ENCODE data around the gene GOLGA8S. TPM values are rescaled to one million over a fixed set of nuclear protein-coding genes. Genes with fewer than 3 reads are reported as not detected.
"Not testable (repeated sequence)": the region's sequence is repeated elsewhere in the genome, so short reads cannot be mapped to it uniquely, and the experiment has no call there.

Gene GOLGA8S
- polyA plus RNA-seq, 1 experiment: 0.04 TPM

GRCh38 chr15:23385886-23386430 lies 31.4 kb downstream of the GOLGA8S start:
- Histone ChIP-seq H3K9me3 (ENCODE audit: control insufficient read depth, insufficient read depth, low read length) (peaks cover 5% of the 10 kb centered on the region), H3K4me3 (ENCODE audit: low read depth, low read length) (no peak overlapping the region), H3K27me3 (ENCODE audit: control insufficient read depth, insufficient read depth, low read length) (no peaks in the 10 kb centered on the region), H3K27ac (ENCODE audit: low read depth, low read length) (no peak overlapping the region)
- TF ChIP-seq, protein P1, sequence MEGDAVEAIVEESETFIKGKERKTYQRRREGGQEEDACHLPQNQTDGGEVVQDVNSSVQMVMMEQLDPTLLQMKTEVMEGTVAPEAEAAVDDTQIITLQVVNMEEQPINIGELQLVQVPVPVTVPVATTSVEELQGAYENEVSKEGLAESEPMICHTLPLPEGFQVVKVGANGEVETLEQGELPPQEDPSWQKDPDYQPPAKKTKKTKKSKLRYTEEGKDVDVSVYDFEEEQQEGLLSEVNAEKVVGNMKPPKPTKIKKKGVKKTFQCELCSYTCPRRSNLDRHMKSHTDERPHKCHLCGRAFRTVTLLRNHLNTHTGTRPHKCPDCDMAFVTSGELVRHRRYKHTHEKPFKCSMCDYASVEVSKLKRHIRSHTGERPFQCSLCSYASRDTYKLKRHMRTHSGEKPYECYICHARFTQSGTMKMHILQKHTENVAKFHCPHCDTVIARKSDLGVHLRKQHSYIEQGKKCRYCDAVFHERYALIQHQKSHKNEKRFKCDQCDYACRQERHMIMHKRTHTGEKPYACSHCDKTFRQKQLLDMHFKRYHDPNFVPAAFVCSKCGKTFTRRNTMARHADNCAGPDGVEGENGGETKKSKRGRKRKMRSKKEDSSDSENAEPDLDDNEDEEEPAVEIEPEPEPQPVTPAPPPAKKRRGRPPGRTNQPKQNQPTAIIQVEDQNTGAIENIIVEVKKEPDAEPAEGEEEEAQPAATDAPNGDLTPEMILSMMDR (IDR thresholded peaks at IDR 0.05; ENCODE audit: low read depth, low read length): no peak
- ChIA-PET CTCF (no interaction called here), POLR2A (no interaction called here)
- DNase-seq (ENCODE audit: low read depth, low spot score): no peak

DNA sequence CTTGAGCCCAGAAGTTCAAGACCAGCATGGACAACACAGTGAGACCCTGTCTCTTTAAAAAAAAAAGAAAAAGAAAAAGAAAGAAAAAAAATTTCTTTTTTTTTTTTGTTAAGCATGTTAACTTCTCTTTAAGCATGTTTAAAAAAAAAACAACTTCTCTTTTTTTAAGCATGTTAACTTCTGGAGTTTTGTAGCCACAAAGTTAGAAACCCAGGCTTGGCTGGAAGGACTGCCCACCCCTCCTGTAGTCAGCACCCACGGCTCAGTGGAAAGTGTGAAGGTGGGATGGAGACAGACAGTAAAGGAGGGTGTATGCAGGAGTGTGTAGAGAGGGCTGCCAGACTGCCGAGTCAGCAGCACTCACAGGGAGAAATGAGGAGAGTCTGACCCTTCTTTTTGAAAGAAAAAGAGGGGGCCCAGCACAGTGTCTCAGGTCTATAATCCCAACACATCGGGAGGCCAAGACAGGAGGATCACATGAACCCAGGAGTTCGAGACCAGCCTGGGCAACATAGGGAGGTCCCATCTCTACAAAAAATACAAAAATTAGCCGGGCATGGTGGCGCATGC lies 33.2 kb downstream of the GOLGA8S start:
- no peak overlapping the region for H3K27ac ChIP-seq (ENCODE audit: low read depth, low read length)
- no peak overlapping the region for H3K4me3 ChIP-seq (ENCODE audit: low read depth, low read length)
- H3K9me3 ChIP-seq (ENCODE audit: control insufficient read depth, insufficient read depth, low read length): peaks cover 5% of the 10 kb centered on the region
- POLR2A ChIA-PET: no interaction called here
- no peaks in the 10 kb centered on the region for H3K27me3 ChIP-seq (ENCODE audit: control insufficient read depth, insufficient read depth, low read length)
- CTCF ChIA-PET: no interaction called here
- TF ChIP-seq, protein P1 (IDR thresholded peaks at IDR 0.05; ENCODE audit: low read depth, low read length): no peak
- no peak for DNase-seq (ENCODE audit: low read depth, low spot score)

- Histone ChIP-seq H3K9me3 (ENCODE audit: control insufficient read depth, insufficient read depth, low read length) (peaks cover 21% of the 10 kb centered on the region), H3K4me3 (ENCODE audit: low read depth, low read length) (no peak overlapping the region), H3K27ac (ENCODE audit: low read depth, low read length) (no peak overlapping the region), H3K27me3 (ENCODE audit: control insufficient read depth, insufficient read depth, low read length) (no peaks in the 10 kb centered on the region)
- ChIA-PET CTCF (no interaction called here), POLR2A (no interaction called here)
- no peak for DNase-seq (ENCODE audit: low read depth, low spot score)
- TF ChIP-seq, protein P1 (IDR thresholded peaks at IDR 0.05; ENCODE audit: low read depth, low read length): no peak
Observed at GRCh38 chr15:23395030-23395692, 40.6 kb downstream of the GOLGA8S start.

DNA sequence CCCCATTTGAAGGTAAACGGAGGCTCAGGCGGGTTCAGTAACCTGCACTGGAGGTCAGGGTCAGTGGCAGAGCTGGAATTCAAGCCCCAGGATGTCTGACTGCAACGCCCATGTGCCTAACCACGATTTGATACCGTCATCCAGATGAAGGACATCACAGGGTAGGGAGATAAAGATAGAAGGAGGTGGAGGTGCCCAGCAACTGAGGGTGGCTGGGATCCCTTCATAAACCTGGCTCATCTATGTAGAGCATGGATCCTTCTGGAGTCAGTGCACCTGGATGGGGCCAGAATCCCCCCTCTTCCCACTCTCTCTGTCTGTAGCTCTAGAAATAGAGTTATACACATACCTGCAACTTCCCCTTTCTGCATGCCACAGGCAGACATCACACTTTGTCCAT lies 41.3 kb downstream of the GOLGA8S start:
- H3K27me3 ChIP-seq (ENCODE audit: control insufficient read depth, insufficient read depth, low read length): no peaks in the 10 kb centered on the region
- ChIA-PET CTCF (no interaction called here), POLR2A (no interaction called here)
- H3K4me3 ChIP-seq (ENCODE audit: low read depth, low read length): no peak overlapping the region
- DNase-seq (ENCODE audit: low read depth, low spot score): no peak
- no peak overlapping the region for H3K27ac ChIP-seq (ENCODE audit: low read depth, low read length)
- peaks cover 21% of the 10 kb centered on the region for H3K9me3 ChIP-seq (ENCODE audit: control insufficient read depth, insufficient read depth, low read length)
- TF ChIP-seq, protein P1 (IDR thresholded peaks at IDR 0.05; ENCODE audit: low read depth, low read length): no peak

- POLR2A ChIA-PET: no interaction called here
- H3K27me3 ChIP-seq (ENCODE audit: control insufficient read depth, insufficient read depth, low read length): no peaks in the 10 kb centered on the region
- CTCF ChIA-PET: no interaction called here
- H3K27ac ChIP-seq (ENCODE audit: low read depth, low read length): no peak overlapping the region
- no peak overlapping the region for H3K4me3 ChIP-seq (ENCODE audit: low read depth, low read length)
- no peak for DNase-seq (ENCODE audit: low read depth, low spot score)
- peaks cover 21% of the 10 kb centered on the region for H3K9me3 ChIP-seq (ENCODE audit: control insufficient read depth, insufficient read depth, low read length)
- TF ChIP-seq, protein P1 (IDR thresholded peaks at IDR 0.05; ENCODE audit: low read depth, low read length): no peak
Observed at GRCh38 chr15:23397779-23398178, 43.2 kb downstream of the GOLGA8S start.

DNA sequence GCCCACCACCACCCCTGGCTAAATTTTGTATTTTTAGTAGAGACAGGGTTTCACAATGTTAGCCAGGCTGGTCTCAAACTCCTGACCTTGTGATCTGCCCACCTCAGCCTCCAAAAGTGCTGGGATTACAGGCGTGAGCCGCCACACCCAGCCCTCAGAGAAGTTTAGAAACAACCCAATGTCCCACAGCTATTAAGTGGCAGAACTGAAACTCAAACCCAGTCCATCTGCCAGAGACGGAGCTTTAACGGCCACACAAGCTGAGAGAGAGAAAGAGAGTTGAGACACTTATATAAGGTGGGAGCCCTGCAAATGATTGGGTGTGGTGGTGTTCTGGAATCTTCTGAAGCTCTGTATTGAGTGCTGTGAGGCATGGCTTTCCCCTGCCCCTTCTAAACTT lies 43.8 kb downstream of the GOLGA8S start:
- H3K4me3 ChIP-seq (ENCODE audit: low read depth, low read length); DNase-seq (ENCODE audit: low read depth, low spot score); H3K27ac ChIP-seq (ENCODE audit: low read depth, low read length); POLR2A ChIA-PET; CTCF ChIA-PET; H3K27me3 ChIP-seq (ENCODE audit: control insufficient read depth, insufficient read depth, low read length): not testable (repeated sequence)
- H3K9me3 ChIP-seq (ENCODE audit: control insufficient read depth, insufficient read depth, low read length): peaks cover 21% of the 10 kb centered on the region

DNA sequence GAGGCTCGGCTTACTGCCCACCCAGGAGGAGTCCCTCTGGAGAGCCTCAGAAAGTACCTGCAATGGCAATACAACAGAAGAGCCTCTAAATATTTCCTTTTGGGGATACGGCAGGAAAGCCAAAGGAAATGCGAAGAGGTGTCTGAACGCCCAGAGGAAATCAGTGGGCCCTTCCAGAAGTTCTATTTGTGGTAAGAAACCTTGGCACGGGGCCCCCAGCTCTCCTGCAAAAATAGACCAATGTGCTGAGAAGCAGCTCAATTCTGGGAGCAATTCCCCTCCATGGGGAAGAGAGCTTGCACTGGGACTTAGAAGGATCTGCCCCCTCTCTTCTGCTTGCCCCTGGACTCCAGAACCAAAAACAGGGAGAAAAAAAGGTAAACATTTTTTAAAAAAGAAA lies 44.7 kb downstream of the GOLGA8S start:
- DNase-seq (ENCODE audit: low read depth, low spot score); POLR2A ChIA-PET; CTCF ChIA-PET; H3K4me3 ChIP-seq (ENCODE audit: low read depth, low read length); H3K27ac ChIP-seq (ENCODE audit: low read depth, low read length); H3K27me3 ChIP-seq (ENCODE audit: control insufficient read depth, insufficient read depth, low read length): not testable (repeated sequence)
- peaks cover 21% of the 10 kb centered on the region for H3K9me3 ChIP-seq (ENCODE audit: control insufficient read depth, insufficient read depth, low read length)
